Measurements from ENCODE around the gene CLDND1. TPM values are rescaled to one million over a fixed set of nuclear protein-coding genes. Genes with fewer than 3 reads are reported as not detected.

Gene CLDND1
- total RNA-seq, 4 donors from 2014 or later: 70.2 to 112 (median 91.6) TPM

DNA sequence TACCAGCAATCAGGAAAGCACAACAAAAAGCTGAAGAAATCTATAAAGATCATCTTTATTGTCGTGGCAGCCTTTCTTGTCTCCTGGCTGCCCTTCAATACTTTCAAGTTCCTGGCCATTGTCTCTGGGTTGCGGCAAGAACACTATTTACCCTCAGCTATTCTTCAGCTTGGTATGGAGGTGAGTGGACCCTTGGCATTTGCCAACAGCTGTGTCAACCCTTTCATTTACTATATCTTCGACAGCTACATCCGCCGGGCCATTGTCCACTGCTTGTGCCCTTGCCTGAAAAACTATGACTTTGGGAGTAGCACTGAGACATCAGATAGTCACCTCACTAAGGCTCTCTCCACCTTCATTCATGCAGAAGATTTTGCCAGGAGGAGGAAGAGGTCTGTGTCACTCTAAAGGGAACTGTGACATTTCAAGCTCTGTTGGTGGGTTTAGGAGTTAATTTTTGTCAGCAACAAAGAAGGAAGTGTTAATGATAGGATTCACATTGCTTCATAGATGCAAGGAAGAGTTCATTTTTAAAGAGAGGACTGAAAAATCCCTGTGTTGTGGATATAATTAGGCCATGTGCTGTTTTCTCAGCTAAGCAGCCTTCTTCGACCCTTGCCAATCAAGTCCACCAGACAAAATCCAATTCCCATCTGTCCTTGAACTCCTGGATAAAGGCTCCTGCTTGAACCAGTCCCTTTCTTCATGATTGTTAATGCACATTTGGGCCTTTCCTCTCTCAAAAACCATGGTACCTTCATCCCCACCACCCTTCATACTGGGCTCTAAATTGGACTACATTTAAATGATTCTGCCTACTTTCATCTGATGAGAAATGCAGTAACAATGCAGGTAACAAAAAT lies 10.2 kb upstream of the CLDND1 start:
- intact Hi-C loops (cut with DNase I): no loop called here

GRCh38 chr3:98532275-98532637 lies 9.6 kb upstream of the CLDND1 start:
- intact Hi-C loops (cut with DNase I): no loop called here
- 83% methylated on average over 5 of the region's 5 CpGs for WGBS, 2 donors

More for the DNA sequence above, 10.2 kb upstream of the CLDND1 start:
- Histone ChIP-seq H3K27ac (no peak overlapping the region), H3K27me3 (no peaks in the 10 kb centered on the region), H3K4me1 (no peaks in the 10 kb centered on the region), H3K4me3 (replicated peaks in 1 of 3) (no peak overlapping the region), H3K36me3 (no peaks in the 10 kb centered on the region), H3K9me3 (no peaks in the 10 kb centered on the region)
- 94 to 96% methylated on average over 6 of the region's 6 CpGs for WGBS, 2 donors
- TF ChIP-seq CTCF (IDR thresholded peaks at IDR 0.05) (no peak), POLR2A (IDR thresholded peaks at IDR 0.05) (no peak)
- no peak for DNase-seq

GRCh38 chr3:98531622-98532274 lies 9.0 kb upstream of the CLDND1 start, which contains the start of gene GPR15:
Gene GPR15, plus strand, starts transcription at chr3:98531978. Its CDS starts 56 bp downstream, at chr3:98532034.
- WGBS, 2 donors: 80 to 86% methylated on average over 7 of the region's 7 CpGs
- H3K4me3 ChIP-seq (replicated peaks in 1 of 3): no peak within 1 kb of the TSS
- TF ChIP-seq CTCF (IDR thresholded peaks at IDR 0.05) (no peak), POLR2A (IDR thresholded peaks at IDR 0.05) (no peak)
- no peaks in the 10 kb centered on the region for H3K27me3 ChIP-seq
- H3K9me3 ChIP-seq: no peaks in the 10 kb centered on the region
- no peak for DNase-seq
- no peaks in the 10 kb centered on the region for H3K36me3 ChIP-seq
- intact Hi-C loops (cut with DNase I): no loop called here
- H3K27ac ChIP-seq: no peak within 1 kb of the TSS
- H3K4me1 ChIP-seq: no peaks in the 10 kb centered on the region

More at GRCh38 chr3:98532275-98532637, 9.6 kb upstream of the CLDND1 start:
- TF ChIP-seq CTCF (IDR thresholded peaks at IDR 0.05): no peak
- TF ChIP-seq POLR2A (IDR thresholded peaks at IDR 0.05): no peak
- no peak for DNase-seq
- H3K27me3 ChIP-seq: no peaks in the 10 kb centered on the region
- H3K4me1 ChIP-seq: no peaks in the 10 kb centered on the region
- H3K36me3 ChIP-seq: no peaks in the 10 kb centered on the region
- no peaks in the 10 kb centered on the region for H3K9me3 ChIP-seq
- no peak overlapping the region for H3K27ac ChIP-seq
- no peak overlapping the region for H3K4me3 ChIP-seq (replicated peaks in 1 of 3)

- WGBS, 2 donors: 91% methylated on average over 2 of the region's 2 CpGs
- DNase-seq: no peak
- no peak overlapping the region for H3K27ac ChIP-seq
- no peak for TF ChIP-seq CTCF (IDR thresholded peaks at IDR 0.05)
- TF ChIP-seq POLR2A (IDR thresholded peaks at IDR 0.05): no peak
- H3K36me3 ChIP-seq: no peaks in the 10 kb centered on the region
- H3K27me3 ChIP-seq: no peaks in the 10 kb centered on the region
- intact Hi-C loops (cut with DNase I): no loop called here
- no peaks in the 10 kb centered on the region for H3K9me3 ChIP-seq
- no peaks in the 10 kb centered on the region for H3K4me1 ChIP-seq
- H3K4me3 ChIP-seq (replicated peaks in 1 of 3): no peak overlapping the region
Measured at GRCh38 chr3:98530676-98531075, 8.0 kb upstream of the CLDND1 start.
